ENCODE data around the gene RGS7BP. TPM values are rescaled to one million over a fixed set of nuclear protein-coding genes. Genes with fewer than 3 reads are reported as not detected.

Gene RGS7BP
- total RNA-seq, 1 donor from 2014 or later, result not detected

- H3K9me3 Mint-ChIP-seq (ENCODE audit: low read depth), result peaks cover 7% of the 10 kb centered on the region
Measured at GRCh38 chr5:64622991-64623390, 117.2 kb downstream of the RGS7BP start.

GRCh38 chr5:64625678-64626077 is 119.9 kb downstream of the RGS7BP start:
- TF ChIP-seq CTCF (IDR thresholded peaks at IDR 0.05), result no peak
- Mint-ChIP-seq H3K4me1 (ENCODE audit: low read depth) (no peaks in the 10 kb centered on the region), H3K9me3 (ENCODE audit: low read depth) (peaks cover 7% of the 10 kb centered on the region), H3K27me3 (ENCODE audit: low read depth) (peaks cover 21% of the 10 kb centered on the region), H3K27ac (ENCODE audit: unreplicated experiment) (no peak overlapping the region), H3K4me3 (ENCODE audit: unreplicated experiment) (no peak overlapping the region), H3K36me3 (ENCODE audit: low read depth) (peaks cover 1% of the 10 kb centered on the region)
- DNase-seq (ENCODE audit: low spot score), result no peak

More at GRCh38 chr5:64622991-64623390, 117.2 kb downstream of the RGS7BP start:
- Mint-ChIP-seq H3K4me3 (ENCODE audit: unreplicated experiment) (no peak overlapping the region), H3K36me3 (ENCODE audit: low read depth) (peaks cover 3% of the 10 kb centered on the region), H3K4me1 (ENCODE audit: low read depth) (no peaks in the 10 kb centered on the region), H3K27ac (ENCODE audit: unreplicated experiment) (no peak overlapping the region), H3K27me3 (ENCODE audit: low read depth) (peaks cover 21% of the 10 kb centered on the region)
- TF ChIP-seq CTCF (IDR thresholded peaks at IDR 0.05), result no peak
- no peak for DNase-seq (ENCODE audit: low spot score)

- H3K9me3 Mint-ChIP-seq (ENCODE audit: low read depth), result peaks cover 7% of the 10 kb centered on the region
- H3K4me3 Mint-ChIP-seq (ENCODE audit: unreplicated experiment), result no peak overlapping the region
- no peak for TF ChIP-seq CTCF (IDR thresholded peaks at IDR 0.05)
- peaks cover 1% of the 10 kb centered on the region for H3K36me3 Mint-ChIP-seq (ENCODE audit: low read depth)
- no peaks in the 10 kb centered on the region for H3K4me1 Mint-ChIP-seq (ENCODE audit: low read depth)
- no peak for DNase-seq (ENCODE audit: low spot score)
- no peak overlapping the region for H3K27ac Mint-ChIP-seq (ENCODE audit: unreplicated experiment)
- peaks cover 9% of the 10 kb centered on the region for H3K27me3 Mint-ChIP-seq (ENCODE audit: low read depth)
Measured at GRCh38 chr5:64628901-64629300, 123.1 kb downstream of the RGS7BP start.

GRCh38 chr5:64629841-64630240 is 124.0 kb downstream of the RGS7BP start:
- H3K9me3 Mint-ChIP-seq (ENCODE audit: low read depth), result peaks cover 7% of the 10 kb centered on the region
- no peak overlapping the region for H3K4me3 Mint-ChIP-seq (ENCODE audit: unreplicated experiment)
- H3K27ac Mint-ChIP-seq (ENCODE audit: unreplicated experiment), result no peak overlapping the region
- TF ChIP-seq CTCF (IDR thresholded peaks at IDR 0.05), result no peak
- H3K27me3 Mint-ChIP-seq (ENCODE audit: low read depth), result peaks cover 3% of the 10 kb centered on the region
- H3K4me1 Mint-ChIP-seq (ENCODE audit: low read depth), result no peaks in the 10 kb centered on the region
- no peak for DNase-seq (ENCODE audit: low spot score)
- peaks cover 1% of the 10 kb centered on the region for H3K36me3 Mint-ChIP-seq (ENCODE audit: low read depth)

DNA sequence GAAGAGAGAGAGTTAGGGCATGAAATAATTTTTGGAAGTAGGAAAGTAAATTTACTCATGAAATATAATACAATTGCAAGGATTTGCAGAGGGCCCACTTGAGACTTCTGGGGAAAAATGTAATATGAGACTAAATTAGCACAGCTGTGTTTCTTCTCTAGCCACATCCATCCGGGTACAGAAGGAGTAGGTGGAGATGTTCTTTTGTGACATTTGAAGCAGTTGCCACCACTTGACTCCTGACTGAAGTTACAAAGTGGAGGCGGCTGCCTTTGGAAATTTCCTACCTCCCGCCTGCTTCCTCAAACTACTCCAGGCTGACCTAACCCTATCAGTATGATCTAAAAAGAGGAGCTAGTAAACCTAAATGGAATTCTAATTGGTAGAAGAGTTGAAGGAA is 126.4 kb downstream of the RGS7BP start:
- H3K4me1 Mint-ChIP-seq (ENCODE audit: low read depth), result no peaks in the 10 kb centered on the region
- H3K4me3 Mint-ChIP-seq (ENCODE audit: unreplicated experiment), result no peak overlapping the region
- peaks cover 13% of the 10 kb centered on the region for H3K27me3 Mint-ChIP-seq (ENCODE audit: low read depth)
- TF ChIP-seq CTCF (IDR thresholded peaks at IDR 0.05), result no peak
- DNase-seq (ENCODE audit: low spot score), result no peak
- peaks cover 3% of the 10 kb centered on the region for H3K9me3 Mint-ChIP-seq (ENCODE audit: low read depth)
- H3K27ac Mint-ChIP-seq (ENCODE audit: unreplicated experiment), result peak overlapping the region; percentile 62
- no peaks in the 10 kb centered on the region for H3K36me3 Mint-ChIP-seq (ENCODE audit: low read depth)

All from chondrocyte (in vitro differentiated cells).